GM19438 (cell line): Measurements from ENCODE around the gene NACC2.

Experiments
- ATAC-seq: cut with Tn5 transposase; IDR thresholded peaks from one replicate; pipeline ENCODE4 v1.9.1; 2021; ENCODE audit warnings: low read depth; ENCODE audit not compliant: unreplicated experiment

The NACC2 gene

GRCh38 chr9:136015656-136016571, 79.2 kb downstream of the NACC2 start:
- ATAC-seq = no peak

GRCh38 chr9:136014924-136015633, 80.0 kb downstream of the NACC2 start:
- no peak for ATAC-seq

DNA sequence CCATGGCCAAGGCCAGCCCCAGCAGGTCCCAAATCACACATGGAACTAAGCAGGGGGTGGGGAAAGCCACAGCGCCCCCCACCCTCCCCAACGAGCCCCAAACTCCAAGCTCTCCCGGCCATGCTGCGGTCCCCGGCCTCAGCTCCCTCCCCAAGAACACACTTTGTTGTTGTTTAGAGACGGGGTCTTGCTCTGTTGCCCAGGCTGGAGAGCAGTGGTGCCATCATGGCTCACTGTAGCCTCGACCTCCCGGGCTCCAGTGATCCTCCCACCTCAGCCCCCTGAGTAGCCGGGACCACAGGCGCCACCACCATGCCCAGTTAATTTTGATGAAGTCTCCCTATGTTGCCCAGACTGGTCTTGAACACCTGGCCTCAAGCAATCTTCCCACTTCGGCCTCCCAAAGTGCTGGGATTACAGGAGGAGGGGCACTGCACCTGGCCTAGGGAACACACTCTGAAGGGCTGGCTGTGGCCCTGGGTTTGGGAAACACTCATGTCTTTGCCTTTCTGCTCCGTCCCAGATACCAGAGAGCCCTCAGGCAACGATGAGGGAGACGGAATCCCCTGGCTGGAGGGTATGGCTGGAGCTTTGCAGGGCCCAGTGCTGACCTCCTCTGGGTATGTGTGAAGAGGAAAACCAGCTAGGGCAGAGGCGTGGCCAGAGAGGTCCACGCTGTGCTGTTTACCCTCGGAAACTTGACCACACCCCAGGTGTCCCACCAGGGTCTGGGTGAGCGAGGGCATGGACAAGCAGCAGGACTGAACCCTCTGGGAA, 80.8 kb downstream of the NACC2 start:
- ATAC-seq = no peak

DNA sequence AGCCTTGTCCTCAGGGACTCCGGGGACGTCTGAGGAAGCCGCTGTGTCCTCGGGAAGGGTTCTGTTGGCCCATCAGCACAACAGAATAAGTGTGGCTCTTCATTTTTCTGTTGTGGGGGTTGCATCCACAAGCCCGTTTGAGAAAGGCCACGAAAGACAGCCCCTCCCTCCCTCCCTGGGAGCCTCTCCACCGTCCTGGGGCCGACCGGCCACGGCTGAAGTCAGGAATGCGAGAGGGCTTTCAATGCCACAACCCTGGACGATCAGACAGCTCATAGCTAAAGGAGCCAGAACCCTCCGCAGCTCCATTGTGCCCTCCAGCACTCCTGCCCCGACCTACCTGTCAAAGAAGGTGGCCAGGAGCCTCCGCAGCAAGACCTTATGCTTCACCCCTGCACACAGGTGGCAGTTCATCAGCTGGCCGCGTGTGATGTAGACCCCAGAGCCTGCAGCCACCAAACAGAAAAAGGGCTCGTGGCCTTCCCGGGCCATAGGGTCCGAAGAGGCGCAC, 81.5 kb downstream of the NACC2 start:
- ATAC-seq = no peak

DNA sequence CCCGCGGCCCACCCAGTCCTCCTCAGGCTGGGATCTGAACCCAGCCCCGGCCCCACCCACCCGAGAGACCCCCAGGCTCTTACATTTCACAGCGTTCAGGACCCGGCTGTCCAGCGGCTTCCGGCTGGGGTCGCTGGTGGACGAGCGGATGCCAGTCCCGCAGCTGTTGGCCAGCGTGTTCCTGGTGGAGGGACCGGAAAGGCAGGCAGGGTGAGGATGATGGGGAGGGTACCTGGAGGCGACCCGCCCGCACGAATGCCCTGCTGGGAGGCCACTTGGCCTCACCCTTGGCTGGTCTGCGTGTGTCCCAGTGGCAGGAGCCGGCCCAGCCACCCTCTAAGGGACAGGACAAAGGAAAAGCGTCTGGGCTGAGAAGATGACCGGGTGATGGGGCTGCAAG, 82.0 kb downstream of the NACC2 start:
- ATAC-seq = no peak

- no peak for ATAC-seq
These were observed 82.4 kb downstream of the NACC2 start for GRCh38 chr9:136012651-136013050.

- no peak for ATAC-seq
These were observed 83.2 kb downstream of the NACC2 start for GRCh38 chr9:136011703-136012496.

DNA sequence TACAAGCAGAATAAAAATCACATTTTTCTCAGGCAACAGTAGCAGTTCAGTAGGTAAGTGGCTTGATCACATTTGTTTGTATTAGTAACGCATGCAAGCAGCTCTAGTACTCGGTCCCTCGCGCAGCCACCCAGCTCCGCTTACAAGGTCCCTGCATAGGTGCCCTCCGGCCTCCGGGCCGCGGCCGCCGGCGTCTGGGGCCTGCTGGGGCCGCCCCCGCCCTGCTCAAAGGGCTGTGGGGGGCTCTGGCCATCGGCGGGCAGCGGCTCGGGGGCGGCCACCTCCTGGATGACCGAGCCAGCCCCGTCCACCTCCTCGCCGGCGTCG, 83.8 kb downstream of the NACC2 start:
- ATAC-seq = no peak

DNA sequence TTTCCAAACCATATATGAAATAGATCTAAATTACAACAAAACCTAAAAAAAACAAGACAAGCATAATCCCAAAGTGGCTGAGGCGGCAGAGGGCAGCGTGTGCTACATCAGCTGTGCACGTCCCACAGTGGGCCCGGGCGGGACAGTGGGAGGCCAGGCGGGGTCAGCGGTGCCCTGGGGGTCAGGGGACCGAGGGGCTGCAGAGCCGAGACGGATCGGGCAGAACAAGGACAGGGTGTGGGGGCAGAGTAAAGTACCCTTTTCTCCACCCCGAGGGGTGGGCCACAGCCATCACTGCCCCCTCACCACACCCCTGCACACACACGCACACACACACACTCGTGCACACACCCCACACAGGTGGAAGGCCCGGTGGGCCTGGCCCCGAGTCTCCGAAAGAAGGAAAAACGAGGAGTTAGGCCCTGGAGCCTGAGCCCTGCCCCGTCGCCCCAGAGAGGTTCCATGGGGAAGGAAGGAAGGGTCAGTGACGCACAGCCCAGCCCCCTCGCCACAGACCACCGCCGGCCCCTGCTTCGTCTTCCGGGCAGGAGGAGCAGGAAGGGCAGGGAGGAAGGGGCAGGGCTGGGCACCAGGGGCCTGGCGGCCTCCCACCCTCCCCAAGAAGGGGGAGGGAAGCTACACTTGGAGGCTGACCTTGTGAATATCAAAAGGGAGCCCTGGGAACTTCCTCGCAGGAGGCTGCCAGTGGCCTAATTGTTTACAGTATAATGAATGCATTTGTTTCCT, 84.3 kb downstream of the NACC2 start:
- no peak for ATAC-seq

DNA sequence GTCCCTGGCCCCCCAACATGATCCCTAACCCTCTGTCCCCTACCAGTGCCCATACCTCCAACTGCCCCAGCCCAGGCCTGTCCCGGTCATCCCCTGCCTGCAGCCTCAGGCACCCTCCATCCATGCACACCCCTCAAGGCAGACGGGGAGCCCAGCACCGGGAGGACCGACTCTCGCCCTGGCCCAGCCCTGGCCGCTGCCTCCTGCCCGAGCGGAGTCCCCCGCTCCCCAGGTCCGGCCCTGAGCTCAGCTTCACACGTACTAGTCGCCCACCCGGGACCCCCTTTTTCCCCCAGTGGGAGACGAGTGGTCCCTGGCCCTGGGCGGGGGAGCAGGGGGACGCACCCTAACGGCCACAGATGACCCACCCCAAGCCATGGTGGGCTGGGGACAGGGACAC, 84.9 kb downstream of the NACC2 start:
- no peak for ATAC-seq

DNA sequence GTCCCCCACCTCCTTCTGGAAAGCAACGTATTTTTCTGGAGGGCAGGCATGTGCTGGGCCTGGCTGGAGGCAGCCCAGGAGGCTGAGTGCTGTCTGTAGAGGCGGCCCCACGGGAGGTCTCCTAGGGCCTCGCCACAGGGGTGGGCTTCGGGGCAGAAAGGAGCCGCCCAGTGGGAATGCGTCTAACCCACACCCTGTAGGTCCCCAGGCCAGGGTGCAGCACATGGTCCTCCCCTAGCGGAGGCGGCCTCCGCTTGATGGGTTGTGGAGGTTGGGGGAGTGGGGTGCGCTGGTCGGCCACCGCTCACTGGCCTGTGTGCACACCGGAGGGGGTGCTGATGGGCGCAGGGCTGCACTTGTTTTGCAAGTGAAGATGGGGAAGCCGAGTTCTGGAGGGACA, 85.6 kb downstream of the NACC2 start:
- no peak for ATAC-seq

- ATAC-seq = no peak
These were observed 86.4 kb downstream of the NACC2 start for GRCh38 chr9:136008693-136008997.

- ATAC-seq = no peak
These were observed 87.0 kb downstream of the NACC2 start for GRCh38 chr9:136007934-136008692.

- no peak for ATAC-seq
These were observed 87.7 kb downstream of the NACC2 start for GRCh38 chr9:136007276-136007933.

- ATAC-seq = no peak
These were observed 88.9 kb downstream of the NACC2 start for GRCh38 chr9:136006169-136006568.

DNA sequence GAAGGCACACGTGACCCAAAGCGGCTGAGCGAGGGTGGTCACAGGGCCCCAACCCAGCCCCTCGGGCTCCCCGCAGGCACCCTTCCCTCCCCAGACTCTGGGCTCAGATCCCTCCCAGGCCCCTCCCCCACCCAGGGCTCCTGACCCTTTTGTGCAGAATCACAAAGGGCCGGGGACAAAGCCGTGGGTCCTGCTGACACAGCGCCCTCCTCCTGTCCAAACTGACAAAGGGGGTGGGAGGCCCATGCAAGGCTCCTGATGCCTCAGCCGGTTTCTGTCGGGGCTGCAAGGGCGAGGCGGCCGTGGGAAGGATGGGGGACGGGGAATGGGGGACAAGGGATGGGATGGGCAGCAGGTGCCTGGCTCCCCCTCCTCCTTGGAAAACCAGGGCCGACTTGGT, 90.4 kb downstream of the NACC2 start:
- no peak for ATAC-seq

DNA sequence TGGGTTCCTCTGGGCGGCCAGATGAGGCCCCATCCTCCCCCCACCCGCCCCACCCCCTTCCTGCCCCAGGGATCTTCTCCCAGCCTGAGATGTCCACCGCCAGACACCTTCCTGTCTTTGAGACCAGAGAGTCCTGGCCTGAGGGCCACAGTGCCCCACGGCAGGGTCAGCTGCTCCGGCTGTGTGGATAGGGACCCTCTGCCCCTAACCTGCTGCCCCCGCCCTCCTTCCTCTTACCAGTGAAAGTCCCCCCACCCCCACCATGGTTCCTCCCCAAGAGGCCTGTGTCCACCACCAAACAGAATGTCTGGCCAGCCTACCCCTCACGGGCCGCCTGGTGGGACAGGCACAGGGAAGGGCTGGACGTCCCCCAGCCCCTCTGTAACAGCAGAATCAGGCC, 90.9 kb downstream of the NACC2 start:
- no peak for ATAC-seq

- ATAC-seq = no peak
These were observed 91.5 kb downstream of the NACC2 start for GRCh38 chr9:136003411-136004218.
